ENCODE data around the gene KDM4B. TPM values are rescaled to one million over a fixed set of nuclear protein-coding genes. Genes with fewer than 3 reads are reported as not detected.

KDM4B gene
- total RNA-seq, 4 donors from 2014 or later: 14.0 to 39.9 (median 19.5) TPM

DNA sequence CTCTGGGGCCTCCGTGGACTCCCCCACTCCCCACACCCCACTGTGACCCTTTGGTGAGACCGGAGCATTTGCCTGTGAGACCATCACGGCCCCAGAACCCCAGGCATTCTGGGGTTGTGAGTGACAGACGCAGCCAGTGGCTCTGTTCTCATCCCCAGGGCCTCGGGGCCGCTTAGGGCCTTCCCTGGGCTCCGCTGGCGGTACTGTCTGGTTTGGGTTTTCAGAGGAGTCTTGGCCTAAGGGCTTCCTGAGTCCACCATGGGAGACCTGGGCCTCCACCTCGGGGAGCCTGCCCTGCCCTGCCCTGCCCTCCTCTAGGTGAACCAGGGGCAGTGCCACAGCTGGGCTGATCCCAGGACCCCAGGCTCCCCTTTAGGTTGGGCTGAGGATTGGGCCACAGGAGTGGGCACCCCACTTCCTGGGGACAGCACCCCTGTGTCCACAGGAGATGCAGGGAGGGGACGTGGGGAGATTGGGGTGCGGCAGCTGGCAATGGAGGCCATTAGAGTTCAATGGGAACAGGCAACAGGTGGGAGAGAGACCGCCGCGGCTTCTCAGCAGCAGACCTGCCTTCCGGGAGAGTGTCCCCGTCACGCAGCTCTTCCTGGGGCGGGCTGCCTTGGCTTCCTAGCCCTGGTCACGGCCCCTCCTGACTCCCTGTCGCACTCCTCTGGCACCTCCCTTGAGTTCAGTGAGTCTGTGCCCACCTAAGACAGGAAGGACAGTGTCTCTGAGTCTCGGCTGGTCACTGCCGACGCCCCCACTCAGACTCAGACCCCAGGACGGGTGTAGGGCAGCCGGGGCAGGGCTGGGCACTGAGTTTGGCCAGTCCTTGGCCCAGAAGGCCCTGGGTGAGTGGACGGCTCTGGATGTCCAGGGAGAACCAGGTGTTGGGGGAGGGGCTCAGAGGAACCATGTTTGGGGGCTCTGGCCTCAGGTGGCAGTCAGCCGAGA, 164.1 kb downstream of the KDM4B start:
- no peaks in the 10 kb centered on the region for H3K9me3 ChIP-seq
- H3K4me3 ChIP-seq: no peak overlapping the region
- no peak overlapping the region for H3K27ac ChIP-seq
- H3K36me3 ChIP-seq: peaks cover 29 to 90% (median 38%) of the 10 kb centered on the region in 3 donors
- TF ChIP-seq POLR2A (IDR thresholded peaks at IDR 0.05): no peak
- TF ChIP-seq, protein P1, sequence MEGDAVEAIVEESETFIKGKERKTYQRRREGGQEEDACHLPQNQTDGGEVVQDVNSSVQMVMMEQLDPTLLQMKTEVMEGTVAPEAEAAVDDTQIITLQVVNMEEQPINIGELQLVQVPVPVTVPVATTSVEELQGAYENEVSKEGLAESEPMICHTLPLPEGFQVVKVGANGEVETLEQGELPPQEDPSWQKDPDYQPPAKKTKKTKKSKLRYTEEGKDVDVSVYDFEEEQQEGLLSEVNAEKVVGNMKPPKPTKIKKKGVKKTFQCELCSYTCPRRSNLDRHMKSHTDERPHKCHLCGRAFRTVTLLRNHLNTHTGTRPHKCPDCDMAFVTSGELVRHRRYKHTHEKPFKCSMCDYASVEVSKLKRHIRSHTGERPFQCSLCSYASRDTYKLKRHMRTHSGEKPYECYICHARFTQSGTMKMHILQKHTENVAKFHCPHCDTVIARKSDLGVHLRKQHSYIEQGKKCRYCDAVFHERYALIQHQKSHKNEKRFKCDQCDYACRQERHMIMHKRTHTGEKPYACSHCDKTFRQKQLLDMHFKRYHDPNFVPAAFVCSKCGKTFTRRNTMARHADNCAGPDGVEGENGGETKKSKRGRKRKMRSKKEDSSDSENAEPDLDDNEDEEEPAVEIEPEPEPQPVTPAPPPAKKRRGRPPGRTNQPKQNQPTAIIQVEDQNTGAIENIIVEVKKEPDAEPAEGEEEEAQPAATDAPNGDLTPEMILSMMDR (IDR thresholded peaks at IDR 0.05): no peak
- intact Hi-C loops (cut with DNase I): no loop called here
- H3K4me1 ChIP-seq: peaks cover 3 to 30% (median 3%) of the 10 kb centered on the region in 3 donors
- H3K27me3 ChIP-seq: no peaks in the 10 kb centered on the region
- WGBS, 2 donors: 96 to 100% methylated on average over 3 to 10 of the region's 27 CpGs
- no peak for DNase-seq

GRCh38 chr19:5133986-5134595, 165.2 kb downstream of the KDM4B start:
- H3K27ac ChIP-seq: no peak overlapping the region
- peaks cover 0 to 19% (median 3%) of the 10 kb centered on the region in 3 donors for H3K4me1 ChIP-seq
- intact Hi-C loops (cut with DNase I): no loop called here
- no peaks in the 10 kb centered on the region for H3K9me3 ChIP-seq
- no peak for DNase-seq
- no peak overlapping the region for H3K4me3 ChIP-seq
- TF ChIP-seq POLR2A (IDR thresholded peaks at IDR 0.05): no peak
- TF ChIP-seq, protein P1 (IDR thresholded peaks at IDR 0.05): no peak
- H3K36me3 ChIP-seq: peaks cover 32 to 95% (median 47%) of the 10 kb centered on the region in 3 donors
- no peaks in the 10 kb centered on the region for H3K27me3 ChIP-seq
- WGBS, 2 donors: 89 to 95% methylated on average over 10 to 17 of the region's 30 CpGs

GRCh38 chr19:5134691-5135090, 165.8 kb downstream of the KDM4B start:
- peaks cover 0 to 18% (median 3%) of the 10 kb centered on the region in 3 donors for H3K4me1 ChIP-seq
- no peak for DNase-seq
- H3K36me3 ChIP-seq: peaks cover 32 to 95% (median 47%) of the 10 kb centered on the region in 3 donors
- TF ChIP-seq, protein P1 (IDR thresholded peaks at IDR 0.05): no peak
- no peak for TF ChIP-seq POLR2A (IDR thresholded peaks at IDR 0.05)
- H3K4me3 ChIP-seq: no peak overlapping the region
- WGBS, 2 donors: 88 to 100% methylated on average over 2 to 3 of the region's 10 CpGs
- no peaks in the 10 kb centered on the region for H3K9me3 ChIP-seq
- intact Hi-C loops (cut with DNase I): no loop called here
- H3K27ac ChIP-seq: no peak overlapping the region
- H3K27me3 ChIP-seq: no peaks in the 10 kb centered on the region

GRCh38 chr19:5136073-5136855, 167.4 kb downstream of the KDM4B start:
- Histone ChIP-seq H3K4me1 (peaks cover 0 to 18% (median 3%) of the 10 kb centered on the region in 3 donors), H3K4me3 (no peak overlapping the region), H3K27me3 (no peaks in the 10 kb centered on the region), H3K27ac (no peak overlapping the region), H3K9me3 (no peaks in the 10 kb centered on the region), H3K36me3 (peaks cover 32 to 97% (median 47%) of the 10 kb centered on the region in 3 donors)
- WGBS, 2 donors: 48 to 95% methylated on average over 4 to 6 of the region's 25 CpGs
- TF ChIP-seq POLR2A (IDR thresholded peaks at IDR 0.05): no peak
- TF ChIP-seq, protein P1 (IDR thresholded peaks at IDR 0.05): no peak
- no peak for DNase-seq
- intact Hi-C loops (cut with DNase I): no loop called here
